ENCODE results near the gene CAMK1D.

DNA sequence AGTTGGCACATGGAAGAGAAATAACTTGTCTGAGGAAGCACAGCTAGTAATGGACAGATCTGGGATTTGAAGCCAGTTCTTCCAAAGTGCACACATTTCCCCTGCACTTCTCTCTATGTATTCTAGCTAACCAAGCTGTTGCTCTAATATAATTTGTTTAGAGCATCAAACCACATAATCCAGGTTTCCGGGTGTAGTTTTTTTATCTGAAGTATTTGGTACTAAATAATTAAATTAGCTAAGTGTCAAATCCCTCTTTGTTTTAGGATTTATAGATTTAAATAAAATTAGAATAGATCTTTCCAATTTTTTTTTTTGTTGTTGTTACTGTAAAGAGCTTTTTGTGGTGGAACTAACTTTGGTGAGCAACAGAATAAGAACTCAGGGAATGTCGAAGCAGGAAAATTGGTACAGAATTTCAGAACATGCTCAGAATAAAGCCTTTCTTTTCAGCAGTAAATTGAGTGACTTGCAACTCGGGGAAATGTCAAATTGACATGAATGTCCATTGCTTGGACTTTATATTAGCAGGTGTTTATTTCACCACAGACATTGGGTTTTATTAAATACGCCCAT is 33.7 kb downstream of the CAMK1D start:
- TF ChIP-seq, protein P1, sequence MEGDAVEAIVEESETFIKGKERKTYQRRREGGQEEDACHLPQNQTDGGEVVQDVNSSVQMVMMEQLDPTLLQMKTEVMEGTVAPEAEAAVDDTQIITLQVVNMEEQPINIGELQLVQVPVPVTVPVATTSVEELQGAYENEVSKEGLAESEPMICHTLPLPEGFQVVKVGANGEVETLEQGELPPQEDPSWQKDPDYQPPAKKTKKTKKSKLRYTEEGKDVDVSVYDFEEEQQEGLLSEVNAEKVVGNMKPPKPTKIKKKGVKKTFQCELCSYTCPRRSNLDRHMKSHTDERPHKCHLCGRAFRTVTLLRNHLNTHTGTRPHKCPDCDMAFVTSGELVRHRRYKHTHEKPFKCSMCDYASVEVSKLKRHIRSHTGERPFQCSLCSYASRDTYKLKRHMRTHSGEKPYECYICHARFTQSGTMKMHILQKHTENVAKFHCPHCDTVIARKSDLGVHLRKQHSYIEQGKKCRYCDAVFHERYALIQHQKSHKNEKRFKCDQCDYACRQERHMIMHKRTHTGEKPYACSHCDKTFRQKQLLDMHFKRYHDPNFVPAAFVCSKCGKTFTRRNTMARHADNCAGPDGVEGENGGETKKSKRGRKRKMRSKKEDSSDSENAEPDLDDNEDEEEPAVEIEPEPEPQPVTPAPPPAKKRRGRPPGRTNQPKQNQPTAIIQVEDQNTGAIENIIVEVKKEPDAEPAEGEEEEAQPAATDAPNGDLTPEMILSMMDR (IDR thresholded peaks at IDR 0.05) = no peak
- TF ChIP-seq POLR2AphosphoS5 (IDR thresholded peaks at IDR 0.05) = no peak
- no peak for TF ChIP-seq POLR2A (IDR thresholded peaks at IDR 0.05)
- no peak for TF ChIP-seq EP300 (IDR thresholded peaks at IDR 0.05; ENCODE audit: low read depth)
